Endothelial cell (in vitro differentiated cells): ENCODE data around the gene PNO1. TPM values are rescaled to one million over a fixed set of nuclear protein-coding genes. Genes with fewer than 3 reads are reported as not detected.

Experiments
- DNase-seq: peaks from one replicate; pipeline ENCODE4 v3.0.0; 2021; ENCODE audit warnings: low spot score
- H3K27ac Mint-ChIP-seq: one replicate; pipeline ENCODE4 v1.8.0; 2021; ENCODE audit warnings: mixed read lengths, inconsistent platforms; ENCODE audit not compliant: unreplicated experiment
- H3K27me3 Mint-ChIP-seq: one replicate; pipeline ENCODE4 v1.8.0; 2021; ENCODE audit warnings: mild to moderate bottlenecking, moderate library complexity, mixed read lengths, inconsistent platforms; ENCODE audit not compliant: unreplicated experiment
- H3K36me3 Mint-ChIP-seq: one replicate; pipeline ENCODE4 v1.8.0; 2021; ENCODE audit warnings: mild to moderate bottlenecking, low read depth, mixed read lengths, inconsistent platforms; ENCODE audit not compliant: unreplicated experiment
- H3K4me1 Mint-ChIP-seq: one replicate; pipeline ENCODE4 v1.8.0; 2021; ENCODE audit warnings: mild to moderate bottlenecking, mixed read lengths, inconsistent platforms; ENCODE audit not compliant: unreplicated experiment
- H3K4me3 Mint-ChIP-seq: one replicate; pipeline ENCODE4 v1.8.0; 2021; ENCODE audit warnings: mild to moderate bottlenecking, mixed read lengths, inconsistent platforms; ENCODE audit not compliant: unreplicated experiment
- H3K9me3 Mint-ChIP-seq: one replicate; pipeline ENCODE4 v1.8.0; 2021; ENCODE audit warnings: mixed read lengths, inconsistent platforms; ENCODE audit not compliant: unreplicated experiment
- CTCF ChIP-seq: fragments of 200-600 bp; sonication (generic); IDR thresholded peaks from one replicate; pipeline ENCODE4 v1.5.0; 2021; ENCODE audit warnings: antibody characterized with exemption; ENCODE audit not compliant: unreplicated experiment
- total RNA-seq: library from RNA; stranded (reverse); fragmentation: NEBNext Ultra II Directional; extraction: Animal tissue kit (Norgen Biotek cat#: 25700); gene quantifications from one replicate; pipeline ENCODE4 v1.2.1, GENCODE V29; 2021; ENCODE audit not compliant: unreplicated experiment

The PNO1 gene
- total RNA-seq, 1 donor from 2014 or later: 11.4 TPM

DNA sequence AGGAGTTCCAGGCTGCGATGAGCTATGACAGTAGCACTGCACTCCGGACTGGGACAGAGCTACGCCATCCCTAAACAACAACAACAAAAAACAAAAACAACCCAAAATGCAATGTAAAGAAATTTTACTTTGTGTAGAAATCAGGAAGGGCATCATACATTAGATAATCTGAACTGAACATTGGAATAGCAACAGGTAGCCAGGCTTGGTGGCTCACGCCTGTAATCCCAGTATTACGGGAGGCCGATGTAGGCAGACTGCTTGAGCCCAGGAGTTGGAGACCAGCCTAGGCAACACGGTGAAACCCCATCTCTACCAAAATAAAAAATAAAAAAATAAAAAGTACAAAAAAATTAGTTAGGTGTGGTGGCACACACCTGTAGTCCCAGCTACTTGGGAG, 2.1 kb upstream of the PNO1 start:
- no peak overlapping the region for H3K4me3 Mint-ChIP-seq
- H3K27ac Mint-ChIP-seq: no peak overlapping the region
- DNase-seq: no peak
- H3K36me3 Mint-ChIP-seq: peaks cover 2% of the 10 kb centered on the region
- H3K9me3 Mint-ChIP-seq: no peaks in the 10 kb centered on the region
- TF ChIP-seq CTCF: no peak
- peaks cover 8% of the 10 kb centered on the region for H3K27me3 Mint-ChIP-seq
- H3K4me1 Mint-ChIP-seq: peaks cover 44% of the 10 kb centered on the region

DNA sequence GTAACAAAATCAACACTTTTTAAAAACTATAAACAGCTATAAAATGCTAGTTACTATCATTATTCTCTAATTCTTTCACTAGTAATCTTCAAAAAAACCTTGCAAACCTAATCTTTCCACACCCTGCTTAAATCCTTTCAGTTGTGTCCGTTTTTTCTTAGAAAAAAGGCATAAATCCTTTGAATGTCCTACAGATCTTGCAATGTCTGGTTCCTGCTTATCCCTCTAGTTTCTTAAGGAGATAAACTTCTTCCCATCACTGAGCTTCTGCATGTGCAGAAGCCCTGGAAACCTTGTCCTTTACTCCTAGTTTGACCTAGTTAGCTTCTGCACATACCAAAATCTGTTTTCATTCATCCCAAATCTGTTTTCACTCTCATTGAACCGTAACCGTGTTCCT, 1.3 kb upstream of the PNO1 start:
- peaks cover 4% of the 10 kb centered on the region for H3K27me3 Mint-ChIP-seq
- no peaks in the 10 kb centered on the region for H3K9me3 Mint-ChIP-seq
- DNase-seq: no peak
- TF ChIP-seq CTCF: no peak
- peaks cover 7% of the 10 kb centered on the region for H3K36me3 Mint-ChIP-seq
- H3K27ac Mint-ChIP-seq: peak overlapping the region; percentile 100
- peak overlapping the region; percentile 95 for H3K4me3 Mint-ChIP-seq
- peaks cover 37% of the 10 kb centered on the region for H3K4me1 Mint-ChIP-seq

DNA sequence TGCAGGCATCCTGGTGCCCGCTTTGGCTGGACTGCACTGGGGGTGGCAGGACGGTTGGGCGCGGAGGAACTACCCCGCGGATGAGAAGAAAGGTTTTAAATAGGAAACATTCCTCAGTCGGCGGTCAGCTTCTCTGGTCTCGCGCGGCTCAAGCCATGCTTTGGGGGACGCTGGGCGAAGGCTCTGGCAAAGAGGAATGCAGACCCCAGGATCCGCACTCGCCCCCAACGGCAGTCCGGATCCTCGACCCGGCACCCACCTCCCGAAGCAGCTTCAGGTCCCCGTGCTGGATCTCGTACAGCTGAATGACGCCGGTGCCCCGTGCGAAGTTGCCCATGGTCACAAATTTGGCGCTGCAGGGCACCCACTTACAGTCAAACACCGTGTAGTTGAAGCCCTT, 686 bp upstream of the PNO1 start:
- peak overlapping the region; percentile 95 for H3K4me3 Mint-ChIP-seq
- peak; percentile 41 for DNase-seq
- peaks cover 32% of the 10 kb centered on the region for H3K4me1 Mint-ChIP-seq
- H3K9me3 Mint-ChIP-seq: no peaks in the 10 kb centered on the region
- peak overlapping the region; percentile 100 for H3K27ac Mint-ChIP-seq
- peaks cover 4% of the 10 kb centered on the region for H3K27me3 Mint-ChIP-seq
- no peak for TF ChIP-seq CTCF
- peaks cover 8% of the 10 kb centered on the region for H3K36me3 Mint-ChIP-seq

DNA sequence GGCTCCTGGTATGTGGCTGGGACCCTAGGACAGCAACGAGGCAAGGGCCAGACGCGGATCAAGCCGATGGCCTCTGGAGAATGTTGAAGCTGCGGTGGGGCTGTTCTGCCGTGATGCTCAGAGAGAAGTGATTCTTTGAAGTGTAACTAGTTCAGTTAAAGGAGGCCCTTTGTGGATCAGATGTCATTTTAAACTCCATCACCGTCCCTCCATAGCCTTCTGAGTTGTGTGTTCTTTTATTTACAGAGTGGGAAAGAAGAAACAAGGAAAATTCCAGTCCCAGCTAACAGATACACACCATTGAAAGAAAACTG, 403 bp downstream of the PNO1 start:
- Mint-ChIP-seq H3K36me3 (peaks cover 12% of the 10 kb centered on the region), H3K4me1 (peaks cover 24% of the 10 kb centered on the region), H3K9me3 (no peaks in the 10 kb centered on the region), H3K27me3 (peaks cover 4% of the 10 kb centered on the region), H3K27ac (peak overlapping the region; percentile 100), H3K4me3 (peak overlapping the region; percentile 95)
- DNase-seq: no peak
- TF ChIP-seq CTCF: no peak

GRCh38 chr2:68163641-68164040, 6.0 kb downstream of the PNO1 start:
- peaks cover 12% of the 10 kb centered on the region for H3K36me3 Mint-ChIP-seq
- no peak for DNase-seq
- no peaks in the 10 kb centered on the region for H3K9me3 Mint-ChIP-seq
- no peak overlapping the region for H3K4me3 Mint-ChIP-seq
- H3K27me3 Mint-ChIP-seq: no peaks in the 10 kb centered on the region
- H3K27ac Mint-ChIP-seq: no peak overlapping the region
- TF ChIP-seq CTCF: no peak
- peaks cover 3% of the 10 kb centered on the region for H3K4me1 Mint-ChIP-seq
